ENCODE results near the gene S100A7A. TPM values are rescaled to one million over a fixed set of nuclear protein-coding genes. Genes with fewer than 3 reads are reported as not detected.

S100A7A gene
- total and polyA plus RNA-seq, 10 of the 15 experiments (the other 5 are each of a cell fraction or from before 2014, with no cell fraction given) = not detected

GRCh38 chr1:153395136-153395685, 21.1 kb upstream of the S100A7A start:
- Histone ChIP-seq H3K9ac (ENCODE audit: control insufficient read depth, insufficient read depth, low read length) (no peak overlapping the region), H3K36me3 (ENCODE audit: control insufficient read depth in 2 of 2, insufficient read depth in 2 of 2, low read length in 1 of 2) (no peaks in the 10 kb centered on the region), H3K4me1 (ENCODE audit: control insufficient read depth, insufficient read depth, low read length) (no peaks in the 10 kb centered on the region), H4K20me1 (ENCODE audit: control insufficient read depth, insufficient read depth) (no peaks in the 10 kb centered on the region), H2AFZ (ENCODE audit: control insufficient read depth, low read depth, low read length) (no peak overlapping the region), H3K4me3 (no peak overlapping the region), H3K9me3 (replicated peaks; ENCODE audit: control insufficient read depth, insufficient read depth, low read length) (no peaks in the 10 kb centered on the region), H3K79me2 (ENCODE audit: control insufficient read depth, insufficient read depth, low read length) (no peaks in the 10 kb centered on the region), H3K4me2 (ENCODE audit: control insufficient read depth, insufficient read depth) (no peak overlapping the region), H3K27ac (ENCODE audit: control insufficient read depth, insufficient read depth) (no peak overlapping the region), H3K27me3 (replicated peaks in 1 of 2; ENCODE audit: control insufficient read depth in 2 of 2, insufficient read depth in 2 of 2, low read length in 1 of 2) (peaks cover 2 to 3% of the 10 kb centered on the region in 2 experiments; a peak in 3 of 4 replicates)
- ChIA-PET RAD21 (ENCODE audit: unreplicated experiment) (no interaction called here), POLR2A (no interaction called here), SMC1A (ENCODE audit: uncharacterized antibody, unreplicated experiment) (no interaction called here), CTCF (interaction anchor here (1.0 kb wide), 1 partner anchor 10 kb away, joined by 5 read pairs; no protein-coding TSS in a partner anchor)
- in situ Hi-C loops (cut with MboI) (no loop called here), intact Hi-C loops (cut with micrococcal nuclease; ENCODE audit: unreplicated experiment) (no loop called here)
- no peak for TF ChIP-seq BRCA1 (IDR thresholded peaks at IDR 0.05; ENCODE audit: low read depth, low read length)
- TF ChIP-seq BCL3 (IDR thresholded peaks at IDR 0.05; ENCODE audit: borderline replicate concordance, insufficient read depth, low read depth, low read length, poor library complexity, severe bottlenecking) = peak; percentile 72
- FAIRE-seq (no peak), DNase-seq (ENCODE audit: low read depth, low spot score) (no peak), ATAC-seq (no peak)
- WGBS (ENCODE audit: insufficient coverage, insufficient replicate concordance, low lambda C conversion rate, missing lambda C conversion rate) = 11% methylated on average over 6 of the region's 7 CpGs
- BruUV-seq (replicated peaks) = no TSS peak

DNA sequence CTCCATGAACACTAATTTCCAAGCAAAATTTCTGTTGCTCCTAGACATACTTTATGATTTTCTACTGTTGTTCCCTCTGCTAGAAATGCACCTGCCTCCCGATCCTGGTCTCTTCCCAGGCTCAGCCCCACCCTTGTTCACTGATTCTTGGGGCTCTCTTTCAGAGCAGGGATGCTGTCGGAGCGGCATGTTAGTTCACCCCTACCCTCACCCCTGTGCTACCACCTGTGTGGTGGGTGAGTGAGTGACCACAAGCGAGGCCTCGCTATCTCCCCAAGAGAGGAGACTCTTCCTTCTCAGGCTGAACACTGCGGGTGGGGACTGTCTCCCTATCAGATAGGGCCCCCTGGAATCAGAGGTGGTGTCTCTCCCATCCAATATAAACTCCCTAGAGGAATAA, 20.5 kb upstream of the S100A7A start:
- intact Hi-C loops (cut with micrococcal nuclease; ENCODE audit: unreplicated experiment) = no loop called here
- FAIRE-seq = no peak
- H3K9ac ChIP-seq (ENCODE audit: control insufficient read depth, insufficient read depth, low read length) = no peak overlapping the region
- 40% methylated on average over 6 of the region's 6 CpGs for WGBS (ENCODE audit: insufficient coverage, insufficient replicate concordance, low lambda C conversion rate, missing lambda C conversion rate)
- H3K4me1 ChIP-seq (ENCODE audit: control insufficient read depth, insufficient read depth, low read length) = no peaks in the 10 kb centered on the region
- no peaks in the 10 kb centered on the region for H3K79me2 ChIP-seq (ENCODE audit: control insufficient read depth, insufficient read depth, low read length)
- H3K4me3 ChIP-seq = no peak overlapping the region
- TF ChIP-seq TCF7 (IDR thresholded peaks at IDR 0.05; ENCODE audit: borderline replicate concordance) (no peak), ZNF592 (IDR thresholded peaks at IDR 0.05) (no peak), TCF12 (IDR thresholded peaks at IDR 0.05; ENCODE audit: low read depth, low read length) (no peak), NFIC (IDR thresholded peaks at IDR 0.05; ENCODE audit: low read depth, low read length) (no peak)
- TF ChIP-seq, protein P1, sequence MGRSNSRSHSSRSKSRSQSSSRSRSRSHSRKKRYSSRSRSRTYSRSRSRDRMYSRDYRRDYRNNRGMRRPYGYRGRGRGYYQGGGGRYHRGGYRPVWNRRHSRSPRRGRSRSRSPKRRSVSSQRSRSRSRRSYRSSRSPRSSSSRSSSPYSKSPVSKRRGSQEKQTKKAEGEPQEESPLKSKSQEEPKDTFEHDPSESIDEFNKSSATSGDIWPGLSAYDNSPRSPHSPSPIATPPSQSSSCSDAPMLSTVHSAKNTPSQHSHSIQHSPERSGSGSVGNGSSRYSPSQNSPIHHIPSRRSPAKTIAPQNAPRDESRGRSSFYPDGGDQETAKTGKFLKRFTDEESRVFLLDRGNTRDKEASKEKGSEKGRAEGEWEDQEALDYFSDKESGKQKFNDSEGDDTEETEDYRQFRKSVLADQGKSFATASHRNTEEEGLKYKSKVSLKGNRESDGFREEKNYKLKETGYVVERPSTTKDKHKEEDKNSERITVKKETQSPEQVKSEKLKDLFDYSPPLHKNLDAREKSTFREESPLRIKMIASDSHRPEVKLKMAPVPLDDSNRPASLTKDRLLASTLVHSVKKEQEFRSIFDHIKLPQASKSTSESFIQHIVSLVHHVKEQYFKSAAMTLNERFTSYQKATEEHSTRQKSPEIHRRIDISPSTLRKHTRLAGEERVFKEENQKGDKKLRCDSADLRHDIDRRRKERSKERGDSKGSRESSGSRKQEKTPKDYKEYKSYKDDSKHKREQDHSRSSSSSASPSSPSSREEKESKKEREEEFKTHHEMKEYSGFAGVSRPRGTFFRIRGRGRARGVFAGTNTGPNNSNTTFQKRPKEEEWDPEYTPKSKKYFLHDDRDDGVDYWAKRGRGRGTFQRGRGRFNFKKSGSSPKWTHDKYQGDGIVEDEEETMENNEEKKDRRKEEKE (IDR thresholded peaks at IDR 0.05) = no peak
- H3K27ac ChIP-seq (ENCODE audit: control insufficient read depth, insufficient read depth) = no peak overlapping the region
- H4K20me1 ChIP-seq (ENCODE audit: control insufficient read depth, insufficient read depth) = no peaks in the 10 kb centered on the region
- SMC1A ChIA-PET (ENCODE audit: uncharacterized antibody, unreplicated experiment) = no interaction called here
- BruUV-seq (replicated peaks) = no TSS peak
- no peaks in the 10 kb centered on the region for H3K36me3 ChIP-seq (ENCODE audit: control insufficient read depth in 2 of 2, insufficient read depth in 2 of 2, low read length in 1 of 2)
- in situ Hi-C loops (cut with MboI) = no loop called here
- no peaks in the 10 kb centered on the region for H3K9me3 ChIP-seq (replicated peaks; ENCODE audit: control insufficient read depth, insufficient read depth, low read length)
- no peak overlapping the region for H2AFZ ChIP-seq (ENCODE audit: control insufficient read depth, low read depth, low read length)
- RAD21 ChIA-PET (ENCODE audit: unreplicated experiment) = no interaction called here
- DNase-seq (ENCODE audit: low read depth, low spot score) = no peak
- H3K27me3 ChIP-seq (replicated peaks in 1 of 2; ENCODE audit: control insufficient read depth in 2 of 2, insufficient read depth in 2 of 2, low read length in 1 of 2) = peaks cover 0 to 3% of the 10 kb centered on the region in 2 experiments; a peak in 3 of 4 replicates
- no peak overlapping the region for H3K4me2 ChIP-seq (ENCODE audit: control insufficient read depth, insufficient read depth)
- no peak for ATAC-seq
- CTCF ChIA-PET = interaction anchor here (0.9 to 1.0 kb wide), 3 partner anchors 9 to 99 kb away, joined by 3 to 5 read pairs (median 3); no protein-coding TSS in a partner anchor
- POLR2A ChIA-PET = no interaction called here

All from GM12878 (cell line).